GM23338 (cell line): ENCODE measurements around the gene DCAF10. TPM values are rescaled to one million over a fixed set of nuclear protein-coding genes. Genes with fewer than 3 reads are reported as not detected.

ENCODE experiments used
- ATAC-seq: fragments of 200-7000 bp; cut with Tn5 transposase; 3 replicates; pipeline ENCODE4 v1.9.1; 2020
- DNase-seq: peaks from one replicate; pipeline ENCODE4 v3.0.0-alpha.2; 2015; ENCODE audit warnings: low spot score
- H2AFZ ChIP-seq: fragments of 200-600 bp; sonication (generic); 2 replicates; pipeline ENCODE4 v1.8.0; 2016; ENCODE audit warnings: antibody characterized with exemption, mild to moderate bottlenecking, moderate library complexity
- H3F3A ChIP-seq: fragments of 200-600 bp; sonication (generic); replicated peaks from 2 replicates; pipeline ENCODE4 v1.8.0; 2017; ENCODE audit warnings: antibody characterized with exemption, mixed run types, low read depth
- H3K27ac ChIP-seq: fragments of 200-600 bp; sonication (generic); 2 replicates; pipeline ENCODE4 v1.6.1; 2016; ENCODE audit warnings: low read depth
- H3K27me3 ChIP-seq: fragments of 200-600 bp; sonication (generic); 2 replicates; pipeline ENCODE4 v1.8.0; 2016; ENCODE audit warnings: mild to moderate bottlenecking, mixed run types, moderate library complexity; ENCODE audit not compliant: insufficient read depth
- H3K36me3 ChIP-seq: fragments of 200-600 bp; sonication (generic); 2 replicates; pipeline ENCODE4 v1.8.0; 2016; ENCODE audit warnings: mild to moderate bottlenecking; ENCODE audit not compliant: insufficient read depth
- H3K4me1 ChIP-seq: fragments of 200-600 bp; sonication (generic); 2 replicates; pipeline ENCODE4 v1.8.0; 2016; ENCODE audit warnings: mild to moderate bottlenecking, moderate library complexity; ENCODE audit not compliant: insufficient read depth
- H3K4me2 ChIP-seq: fragments of 200-600 bp; sonication (generic); 2 replicates; pipeline ENCODE4 v1.7.1; 2017; ENCODE audit warnings: mixed run types
- H3K4me3 ChIP-seq: fragments of 200-600 bp; sonication (generic); 2 replicates; pipeline ENCODE4 v1.6.1; 2016; ENCODE audit warnings: mixed run types
- H3K79me2 ChIP-seq: fragments of 200-600 bp; sonication (generic); replicated peaks from 2 replicates; pipeline ENCODE4 v1.8.0; 2017; ENCODE audit warnings: mild to moderate bottlenecking; ENCODE audit not compliant: insufficient read depth
- H3K9me2 ChIP-seq: fragments of 200-600 bp; sonication (generic); 2 replicates; pipeline ENCODE4 v1.8.0; 2017; ENCODE audit not compliant: insufficient read depth
- H4K20me1 ChIP-seq: fragments of 200-600 bp; sonication (generic); replicated peaks from 2 replicates; pipeline ENCODE4 v1.8.0; 2017; ENCODE audit warnings: mild to moderate bottlenecking; ENCODE audit not compliant: insufficient read depth
- H3K27ac Mint-ChIP-seq: 2 replicates; pipeline ENCODE4 v1.8.0; 2020; ENCODE audit warnings: inconsistent platforms, mild to moderate bottlenecking, moderate library complexity, mixed read lengths
- H3K27me3 Mint-ChIP-seq: 3 replicates; pipeline ENCODE4 v1.8.0; 2022; ENCODE audit warnings: low read depth, mild to moderate bottlenecking, moderate library complexity, mixed read lengths, inconsistent platforms; ENCODE audit not compliant: insufficient read depth, poor library complexity
- H3K36me3 Mint-ChIP-seq: 3 replicates; pipeline ENCODE4 v1.8.0; 2021; ENCODE audit warnings: low read depth, mild to moderate bottlenecking, inconsistent platforms, moderate library complexity, mixed read lengths
- H3K4me1 Mint-ChIP-seq: 3 replicates; pipeline ENCODE4 v1.8.0; 2020; ENCODE audit warnings: mild to moderate bottlenecking, inconsistent platforms, mixed read lengths
- H3K4me3 Mint-ChIP-seq: 3 replicates; pipeline ENCODE4 v1.8.0; 2021; ENCODE audit warnings: moderate library complexity, mild to moderate bottlenecking, inconsistent platforms, mixed read lengths
- H3K9me3 Mint-ChIP-seq: 3 replicates; pipeline ENCODE4 v1.8.0; 2020; ENCODE audit warnings: moderate library complexity, mild to moderate bottlenecking, inconsistent platforms, mixed read lengths
- CREB1 ChIP-seq: fragments of 250-450 bp; sonication (Bioruptor Pico); IDR thresholded peaks from 2 replicates; pipeline ENCODE4 v1.5.0; 2020; ENCODE audit warnings: low read depth, mild to moderate bottlenecking, moderate library complexity
- EZH2 ChIP-seq: fragments of 200-600 bp; sonication (generic); IDR thresholded peaks from one replicate; pipeline ENCODE4 v1.8.0; 2017; ENCODE audit warnings: antibody characterized with exemption, mild to moderate bottlenecking, low read depth; ENCODE audit not compliant: unreplicated experiment
- EZH2phosphoT487 ChIP-seq: fragments of 200-600 bp; sonication (generic); IDR thresholded peaks from one replicate; pipeline ENCODE4 v1.8.1; 2018; ENCODE audit warnings: antibody characterized with exemption; ENCODE audit not compliant: unreplicated experiment
- JUNB ChIP-seq: IDR thresholded peaks from one replicate; pipeline ENCODE4 v1.6.1; 2016; ENCODE audit warnings: antibody characterized with exemption; ENCODE audit not compliant: unreplicated experiment
- NANOG ChIP-seq: IDR thresholded peaks from 2 replicates; pipeline ENCODE4 v1.6.1; 2016; ENCODE audit warnings: antibody characterized with exemption, borderline replicate concordance
- POLR2AphosphoS5 ChIP-seq: IDR thresholded peaks from 2 replicates; pipeline ENCODE4 v1.6.1; 2016; ENCODE audit warnings: antibody characterized with exemption, low read depth
- STAT1 ChIP-seq: IDR thresholded peaks from one replicate; pipeline ENCODE4 v1.6.1; 2016; ENCODE audit warnings: antibody characterized with exemption; ENCODE audit not compliant: unreplicated experiment
- ZNF114 ChIP-seq: fragments of 250-450 bp; sonication (Bioruptor Pico); IDR thresholded peaks from 2 replicates; pipeline ENCODE4 v1.5.0; 2020; ENCODE audit warnings: mild to moderate bottlenecking, moderate library complexity
- ZNF331 ChIP-seq: fragments of 250-450 bp; sonication (Bioruptor Pico); IDR thresholded peaks from 2 replicates; pipeline ENCODE4 v1.5.0; 2020; ENCODE audit warnings: low read depth, mild to moderate bottlenecking, moderate library complexity
- polyA plus RNA-seq: library from polyadenylated mRNA; unstranded; fragments of >200 nt; fragmentation: Nextera tagmentation; extraction: Ambion mirVana; gene quantifications from 2 replicates; pipeline ENCODE4 v1.2.1, GENCODE V29; 2016
- total RNA-seq: library from RNA; depleted of rRNA; stranded (reverse); fragments of >200 nt; shearing (Covaris generic); gene quantifications from 2 replicates; pipeline ENCODE4 v1.2.3, GENCODE V29; 2014
- TF ChIP-seq, protein P1 (sequence below): fragments of 250-450 bp; sonication (Bioruptor Pico); IDR thresholded peaks from 2 replicates; pipeline ENCODE4 v1.5.0; 2020; ENCODE audit warnings: mild to moderate bottlenecking, moderate library complexity
- TF ChIP-seq, protein P2 (sequence below), 2 experiments: fragments of 200-600 bp in 1 of 2; sonication (generic) in 1 of 2; conservative IDR thresholded peaks; 2 replicates each; pipeline versions ENCODE4 v1.5.1 to v1.6.1; 2016 to 2017; ENCODE audit warnings: antibody characterized with exemption in 2 of 2, low read depth in 2 of 2, mild to moderate bottlenecking in 2 of 2, moderate library complexity in 1 of 2
- TF ChIP-seq, protein P3 (sequence below): IDR thresholded peaks from 2 replicates; pipeline ENCODE4 v1.6.1; 2016; ENCODE audit warnings: antibody characterized with exemption

DCAF10 gene
- total and polyA plus RNA-seq, 2 experiments from 2014 or later: 6.6 to 11.5 TPM

DNA sequence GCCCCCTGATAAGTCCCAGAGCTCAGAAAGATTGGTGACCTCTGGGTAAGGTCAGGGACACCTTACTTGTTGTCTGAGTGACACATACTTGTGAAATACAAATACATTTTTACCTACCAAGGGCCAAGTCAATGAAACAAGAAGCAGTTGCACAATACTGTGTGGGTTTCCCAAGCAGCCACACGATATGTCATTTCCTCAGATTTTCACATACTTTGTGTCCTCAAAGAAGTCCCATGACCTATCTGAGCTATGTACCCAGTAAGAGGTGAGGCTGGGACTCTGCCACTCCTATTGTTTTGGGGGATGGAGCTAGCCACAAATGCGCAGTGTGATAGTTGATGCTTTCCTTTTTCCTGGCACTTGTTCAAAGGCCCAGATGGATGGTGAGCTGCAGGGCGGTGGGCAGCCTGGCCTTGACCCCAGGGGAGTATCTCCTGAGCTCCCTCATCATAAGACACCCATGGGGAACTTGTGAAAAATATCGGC lies 108.1 kb downstream of the DCAF10 start (continued):
- TF ChIP-seq, protein P1, sequence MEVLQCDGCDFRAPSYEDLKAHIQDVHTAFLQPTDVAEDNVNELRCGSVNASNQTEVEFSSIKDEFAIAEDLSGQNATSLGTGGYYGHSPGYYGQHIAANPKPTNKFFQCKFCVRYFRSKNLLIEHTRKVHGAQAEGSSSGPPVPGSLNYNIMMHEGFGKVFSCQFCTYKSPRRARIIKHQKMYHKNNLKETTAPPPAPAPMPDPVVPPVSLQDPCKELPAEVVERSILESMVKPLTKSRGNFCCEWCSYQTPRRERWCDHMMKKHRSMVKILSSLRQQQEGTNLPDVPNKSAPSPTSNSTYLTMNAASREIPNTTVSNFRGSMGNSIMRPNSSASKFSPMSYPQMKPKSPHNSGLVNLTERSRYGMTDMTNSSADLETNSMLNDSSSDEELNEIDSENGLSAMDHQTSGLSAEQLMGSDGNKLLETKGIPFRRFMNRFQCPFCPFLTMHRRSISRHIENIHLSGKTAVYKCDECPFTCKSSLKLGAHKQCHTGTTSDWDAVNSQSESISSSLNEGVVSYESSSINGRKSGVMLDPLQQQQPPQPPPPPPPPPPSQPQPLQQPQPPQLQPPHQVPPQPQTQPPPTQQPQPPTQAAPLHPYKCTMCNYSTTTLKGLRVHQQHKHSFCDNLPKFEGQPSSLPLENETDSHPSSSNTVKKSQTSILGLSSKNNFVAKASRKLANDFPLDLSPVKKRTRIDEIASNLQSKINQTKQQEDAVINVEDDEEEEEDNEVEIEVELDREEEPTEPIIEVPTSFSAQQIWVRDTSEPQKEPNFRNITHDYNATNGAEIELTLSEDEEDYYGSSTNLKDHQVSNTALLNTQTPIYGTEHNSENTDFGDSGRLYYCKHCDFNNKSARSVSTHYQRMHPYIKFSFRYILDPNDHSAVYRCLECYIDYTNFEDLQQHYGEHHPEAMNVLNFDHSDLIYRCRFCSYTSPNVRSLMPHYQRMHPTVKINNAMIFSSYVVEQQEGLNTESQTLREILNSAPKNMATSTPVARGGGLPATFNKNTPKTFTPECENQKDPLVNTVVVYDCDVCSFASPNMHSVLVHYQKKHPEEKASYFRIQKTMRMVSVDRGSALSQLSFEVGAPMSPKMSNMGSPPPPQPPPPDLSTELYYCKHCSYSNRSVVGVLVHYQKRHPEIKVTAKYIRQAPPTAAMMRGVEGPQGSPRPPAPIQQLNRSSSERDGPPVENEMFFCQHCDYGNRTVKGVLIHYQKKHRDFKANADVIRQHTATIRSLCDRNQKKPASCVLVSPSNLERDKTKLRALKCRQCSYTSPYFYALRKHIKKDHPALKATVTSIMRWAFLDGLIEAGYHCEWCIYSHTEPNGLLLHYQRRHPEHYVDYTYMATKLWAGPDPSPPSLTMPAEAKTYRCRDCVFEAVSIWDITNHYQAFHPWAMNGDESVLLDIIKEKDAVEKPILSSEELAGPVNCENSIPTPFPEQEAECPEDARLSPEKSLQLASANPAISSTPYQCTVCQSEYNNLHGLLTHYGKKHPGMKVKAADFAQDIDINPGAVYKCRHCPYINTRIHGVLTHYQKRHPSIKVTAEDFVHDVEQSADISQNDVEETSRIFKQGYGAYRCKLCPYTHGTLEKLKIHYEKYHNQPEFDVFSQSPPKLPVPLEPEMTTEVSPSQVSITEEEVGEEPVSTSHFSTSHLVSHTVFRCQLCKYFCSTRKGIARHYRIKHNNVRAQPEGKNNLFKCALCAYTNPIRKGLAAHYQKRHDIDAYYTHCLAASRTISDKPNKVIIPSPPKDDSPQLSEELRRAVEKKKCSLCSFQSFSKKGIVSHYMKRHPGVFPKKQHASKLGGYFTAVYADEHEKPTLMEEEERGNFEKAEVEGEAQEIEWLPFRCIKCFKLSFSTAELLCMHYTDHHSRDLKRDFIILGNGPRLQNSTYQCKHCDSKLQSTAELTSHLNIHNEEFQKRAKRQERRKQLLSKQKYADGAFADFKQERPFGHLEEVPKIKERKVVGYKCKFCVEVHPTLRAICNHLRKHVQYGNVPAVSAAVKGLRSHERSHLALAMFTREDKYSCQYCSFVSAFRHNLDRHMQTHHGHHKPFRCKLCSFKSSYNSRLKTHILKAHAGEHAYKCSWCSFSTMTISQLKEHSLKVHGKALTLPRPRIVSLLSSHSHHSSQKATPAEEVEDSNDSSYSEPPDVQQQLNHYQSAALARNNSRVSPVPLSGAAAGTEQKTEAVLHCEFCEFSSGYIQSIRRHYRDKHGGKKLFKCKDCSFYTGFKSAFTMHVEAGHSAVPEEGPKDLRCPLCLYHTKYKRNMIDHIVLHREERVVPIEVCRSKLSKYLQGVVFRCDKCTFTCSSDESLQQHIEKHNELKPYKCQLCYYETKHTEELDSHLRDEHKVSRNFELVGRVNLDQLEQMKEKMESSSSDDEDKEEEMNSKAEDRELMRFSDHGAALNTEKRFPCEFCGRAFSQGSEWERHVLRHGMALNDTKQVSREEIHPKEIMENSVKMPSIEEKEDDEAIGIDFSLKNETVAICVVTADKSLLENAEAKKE (CRISPR knock-in tag): no peak
- TF ChIP-seq EZH2phosphoT487: no peak
- TF ChIP-seq ZNF114 (CRISPR knock-in tag): no peak
- TF ChIP-seq EZH2: no peak

DNA sequence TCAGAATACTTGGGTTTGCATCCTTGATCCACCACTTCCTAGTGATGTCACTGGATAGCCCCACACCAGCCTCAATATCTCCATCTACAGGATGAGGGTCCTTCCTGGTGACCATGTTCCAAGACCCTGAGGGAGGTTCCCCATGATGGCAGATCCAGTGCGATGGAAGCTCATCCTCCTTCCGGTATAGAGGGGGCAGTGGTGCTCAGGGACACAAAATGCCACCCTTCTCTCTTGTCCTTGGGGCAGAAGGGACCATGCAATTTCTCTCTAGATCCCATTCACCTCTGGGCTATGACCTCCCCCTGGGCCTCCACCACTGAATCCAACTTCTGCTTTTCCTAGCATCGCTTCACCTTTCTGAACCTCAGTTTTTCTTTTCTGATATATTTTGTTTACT lies 108.7 kb downstream of the DCAF10 start:
- no peak for DNase-seq
- Mint-ChIP-seq H3K4me1 (peaks cover 10% of the 10 kb centered on the region), H3K9me3 (no peaks in the 10 kb centered on the region), H3K27me3 (peaks cover 15% of the 10 kb centered on the region), H3K36me3 (no peaks in the 10 kb centered on the region), H3K27ac (no peak overlapping the region), H3K4me3 (no peak overlapping the region)
- Histone ChIP-seq H3K4me1 (peaks cover 13% of the 10 kb centered on the region), H3F3A (peaks cover 7% of the 10 kb centered on the region), H3K79me2 (no peaks in the 10 kb centered on the region), H4K20me1 (no peaks in the 10 kb centered on the region), H2AFZ (no peak overlapping the region), H3K4me2 (no peak overlapping the region), H3K27ac (no peak overlapping the region), H3K4me3 (no peak overlapping the region), H3K36me3 (no peaks in the 10 kb centered on the region), H3K27me3 (0 out of 2 replicates have a peak, but pooled peaks cover 10% of the 10 kb centered on the region), H3K9me2 (no peaks in the 10 kb centered on the region)
- no peak for ATAC-seq
- TF ChIP-seq NANOG: no peak
- no peak for TF ChIP-seq ZNF114 (CRISPR knock-in tag)
- TF ChIP-seq POLR2AphosphoS5: no peak
- TF ChIP-seq, protein P2, sequence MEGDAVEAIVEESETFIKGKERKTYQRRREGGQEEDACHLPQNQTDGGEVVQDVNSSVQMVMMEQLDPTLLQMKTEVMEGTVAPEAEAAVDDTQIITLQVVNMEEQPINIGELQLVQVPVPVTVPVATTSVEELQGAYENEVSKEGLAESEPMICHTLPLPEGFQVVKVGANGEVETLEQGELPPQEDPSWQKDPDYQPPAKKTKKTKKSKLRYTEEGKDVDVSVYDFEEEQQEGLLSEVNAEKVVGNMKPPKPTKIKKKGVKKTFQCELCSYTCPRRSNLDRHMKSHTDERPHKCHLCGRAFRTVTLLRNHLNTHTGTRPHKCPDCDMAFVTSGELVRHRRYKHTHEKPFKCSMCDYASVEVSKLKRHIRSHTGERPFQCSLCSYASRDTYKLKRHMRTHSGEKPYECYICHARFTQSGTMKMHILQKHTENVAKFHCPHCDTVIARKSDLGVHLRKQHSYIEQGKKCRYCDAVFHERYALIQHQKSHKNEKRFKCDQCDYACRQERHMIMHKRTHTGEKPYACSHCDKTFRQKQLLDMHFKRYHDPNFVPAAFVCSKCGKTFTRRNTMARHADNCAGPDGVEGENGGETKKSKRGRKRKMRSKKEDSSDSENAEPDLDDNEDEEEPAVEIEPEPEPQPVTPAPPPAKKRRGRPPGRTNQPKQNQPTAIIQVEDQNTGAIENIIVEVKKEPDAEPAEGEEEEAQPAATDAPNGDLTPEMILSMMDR (conservative IDR thresholded peaks at IDR 0.05; ENCODE audit: low read depth in 2 of 2): no peak
- TF ChIP-seq, protein P3, sequence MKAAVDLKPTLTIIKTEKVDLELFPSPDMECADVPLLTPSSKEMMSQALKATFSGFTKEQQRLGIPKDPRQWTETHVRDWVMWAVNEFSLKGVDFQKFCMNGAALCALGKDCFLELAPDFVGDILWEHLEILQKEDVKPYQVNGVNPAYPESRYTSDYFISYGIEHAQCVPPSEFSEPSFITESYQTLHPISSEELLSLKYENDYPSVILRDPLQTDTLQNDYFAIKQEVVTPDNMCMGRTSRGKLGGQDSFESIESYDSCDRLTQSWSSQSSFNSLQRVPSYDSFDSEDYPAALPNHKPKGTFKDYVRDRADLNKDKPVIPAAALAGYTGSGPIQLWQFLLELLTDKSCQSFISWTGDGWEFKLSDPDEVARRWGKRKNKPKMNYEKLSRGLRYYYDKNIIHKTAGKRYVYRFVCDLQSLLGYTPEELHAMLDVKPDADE: no peak
- no peak for TF ChIP-seq EZH2
- TF ChIP-seq STAT1: no peak
- no peak for TF ChIP-seq EZH2phosphoT487
- no peak for TF ChIP-seq JUNB
- no peak for TF ChIP-seq CREB1
- TF ChIP-seq ZNF331 (CRISPR knock-in tag): no peak
